K562 (cell line): Measurements from ENCODE around the gene ITK. TPM values are rescaled to one million over a fixed set of nuclear protein-coding genes. Genes with fewer than 3 reads are reported as not detected.

ENCODE experiments used
- ATAC-seq: fragments of 200-7000 bp; cut with Tn5 transposase; 3 replicates; pipeline ENCODE4 v1.9.1; 2020; ENCODE audit warnings: moderate library complexity
- BruUV-seq: library from RNA; stranded (reverse); fragments of 400-500 nt; replicated peaks from 2 replicates; lab custom pipeline; 2021; lab: Mats Ljungman, UMichigan
- CTCF ChIA-PET: fragments of 300-600 bp; formaldehyde crosslinking; extraction: SDS; loops from one replicate; lab custom pipeline; 2021; ENCODE audit warnings: low intra/inter-chr PET ratio; lab: Yijun Ruan, JAX
- POLR2A ChIA-PET: fragments of 300-600, 350-650 bp; sonication (Branson Sonifier 250); formaldehyde crosslinking; extraction: SDS; loops from one replicate; lab custom pipeline; 2021; ENCODE audit warnings: antibody characterized with exemption, inconsistent platforms; lab: Yijun Ruan, JAX
- DNase-seq, 4 experiments: peaks; one replicate each; pipeline versions ENCODE4 v3.0.0 to v3.0.0-alpha.2; 2011 to 2018; ENCODE audit warnings: low spot score in 3 of 4, mixed read lengths in 3 of 4; ENCODE audit errors: extremely low read depth in 1 of 4
- FAIRE-seq: peaks from 2 replicates; lab custom pipeline; 2011; peaks lifted over from hg19 to GRCh38; lab: Jason Lieb, UNC
- H2AFZ ChIP-seq: 2 replicates; pipeline ENCODE4 v1.6.0; 2011; ENCODE audit warnings: low read depth, low read length, control low read depth, inconsistent platforms
- H3K27ac ChIP-seq: fragments of 200-600 bp; 3 replicates; pipeline ENCODE4 v1.8.0; 2011; ENCODE audit warnings: low read depth, mild to moderate bottlenecking, control low read depth, inconsistent platforms, low read length, moderate library complexity, mixed read lengths; ENCODE audit errors: extremely low read depth
- H3K27me3 ChIP-seq, 2 experiments: fragments of 300-600 bp in 1 of 2; 2 replicates in 1 of 2; 3 replicates in 1 of 2; pipeline versions ENCODE4 v1.6.0 to v1.8.0; 2011; ENCODE audit warnings: inconsistent platforms in 2 of 2, low read length in 2 of 2, mild to moderate bottlenecking in 1 of 2, mixed read lengths in 1 of 2, moderate library complexity in 1 of 2; ENCODE audit not compliant: control insufficient read depth in 2 of 2, insufficient read depth in 2 of 2
- H3K36me3 ChIP-seq: fragments of 300-600 bp; 3 replicates; pipeline ENCODE4 v1.8.0; 2011; ENCODE audit warnings: mild to moderate bottlenecking, low read length, inconsistent platforms; ENCODE audit not compliant: control insufficient read depth, insufficient read depth
- H3K4me1 ChIP-seq, 2 experiments: fragments of 200-600 bp in 1 of 2; replicated peaks in 1 of 2; 2 replicates in 1 of 2; 3 replicates in 1 of 2; pipeline versions ENCODE4 v1.5.1 to v1.8.0; 2011; ENCODE audit warnings: inconsistent platforms in 2 of 2, low read length in 2 of 2, mild to moderate bottlenecking in 1 of 2, mixed read lengths in 1 of 2, moderate library complexity in 1 of 2; ENCODE audit not compliant: control insufficient read depth in 2 of 2, insufficient read depth in 2 of 2
- H3K4me2 ChIP-seq: 2 replicates; pipeline ENCODE4 v1.6.1; 2011; ENCODE audit warnings: low read length, control low read depth, inconsistent platforms, mixed read lengths; ENCODE audit not compliant: insufficient read depth
- H3K4me3 ChIP-seq: fragments of 200-600 bp; sonication (generic), shearing (Covaris generic); 2 replicates; pipeline ENCODE4 v1.5.1; 2016; ENCODE audit warnings: control low read depth, inconsistent platforms
- H3K79me2 ChIP-seq: fragments of 200-600 bp; 3 replicates; pipeline ENCODE4 v1.8.0; 2011; ENCODE audit warnings: low read length, inconsistent platforms; ENCODE audit not compliant: control insufficient read depth, insufficient read depth
- H3K9ac ChIP-seq, 2 experiments: 2 replicates each; pipeline versions ENCODE4 v1.6.0 to v1.6.1; 2011; ENCODE audit warnings: low read depth in 2 of 2, low read length in 2 of 2, control low read depth in 1 of 2, inconsistent platforms in 1 of 2, mild to moderate bottlenecking in 1 of 2, mixed read lengths in 1 of 2; ENCODE audit not compliant: insufficient read depth in 1 of 2
- H3K9me1 ChIP-seq: one replicate; pipeline ENCODE4 v1.6.0; 2011; ENCODE audit warnings: inconsistent platforms, mild to moderate bottlenecking, low read length, moderate library complexity; ENCODE audit not compliant: control insufficient read depth, insufficient read depth
- H3K9me3 ChIP-seq: replicated peaks from 2 replicates; pipeline ENCODE4 v1.5.1; 2011; ENCODE audit warnings: low read depth, low read length, inconsistent platforms; ENCODE audit not compliant: control insufficient read depth, insufficient read depth
- H4K20me1 ChIP-seq: replicated peaks from 2 replicates; pipeline ENCODE4 v1.6.1; 2011; ENCODE audit warnings: low read length, inconsistent platforms, mixed read lengths; ENCODE audit not compliant: control insufficient read depth, insufficient read depth
- ATF1 ChIP-seq, 2 experiments: fragments of 450-650 bp in 1 of 2; IDR thresholded peaks; 2 replicates each; pipeline ENCODE4 v1.6.1; 2016; ENCODE audit warnings: missing compliant biosample characterization in 1 of 2, missing genetic modification characterization in 1 of 2
- CHD1 ChIP-seq: fragments of 200-600 bp; sonication (generic); IDR thresholded peaks from one replicate; pipeline ENCODE4 v1.6.1; 2012; ENCODE audit warnings: mild to moderate bottlenecking, moderate library complexity, low read length, inconsistent platforms
- ESRRA ChIP-seq: fragments of 450-650 bp; IDR thresholded peaks from 2 replicates; pipeline ENCODE4 v1.6.1; 2014; ENCODE audit warnings: low read depth, mild to moderate bottlenecking, moderate library complexity, borderline replicate concordance
- HNRNPH1 ChIP-seq: fragments of 200-400 bp; formaldehyde crosslinking; optimal IDR thresholded peaks from 2 replicates; pipeline ENCODE3; 2017; ENCODE audit warnings: low read depth, mild to moderate bottlenecking, low read length, moderate library complexity
- KDM4B ChIP-seq, 2 experiments: fragments of 450-650 bp in 1 of 2; sonication (generic) in 1 of 2; IDR thresholded peaks; 2 replicates each; pipeline ENCODE4 v1.6.1; 2016 to 2017; ENCODE audit warnings: borderline replicate concordance in 2 of 2, antibody characterized with exemption in 1 of 2, low read depth in 1 of 2, mild to moderate bottlenecking in 1 of 2
- KHSRP ChIP-seq: fragments of 450-650 bp; IDR thresholded peaks from 2 replicates; pipeline ENCODE4 v1.6.1; 2017
- MIER1 ChIP-seq: fragments of 450-650 bp; IDR thresholded peaks from 2 replicates; pipeline ENCODE4 v1.6.1; 2016; ENCODE audit warnings: antibody characterized with exemption, mild to moderate bottlenecking, low read depth
- RNF2 ChIP-seq: sonication (generic); IDR thresholded peaks from 2 replicates; pipeline ENCODE4 v1.6.1; 2016
- RUNX1 ChIP-seq: sonication (generic); IDR thresholded peaks from 2 replicates; pipeline ENCODE4 v1.6.1; 2016; ENCODE audit warnings: antibody characterized with exemption, low read depth
- SRSF7 ChIP-seq: fragments of 200-400 bp; formaldehyde crosslinking; optimal IDR thresholded peaks from 2 replicates; pipeline ENCODE3; 2017; ENCODE audit warnings: mild to moderate bottlenecking, low read depth, low read length
- TAF7 ChIP-seq: fragments of 450-650 bp; IDR thresholded peaks from 2 replicates; pipeline ENCODE4 v1.6.1; 2016; ENCODE audit warnings: missing genetic modification characterization, missing compliant biosample characterization
- TBL1XR1 ChIP-seq, 2 experiments: IDR thresholded peaks; 2 replicates each; pipeline ENCODE4 v1.6.1; 2012; ENCODE audit warnings: improper control_type of control experiment in 2 of 2, low read length in 2 of 2, mild to moderate bottlenecking in 1 of 2
- ZFP30 ChIP-seq: fragments of 250-450 bp; sonication (Bioruptor Pico); IDR thresholded peaks from 2 replicates; pipeline ENCODE4 v1.8.0; 2022; ENCODE audit warnings: moderate library complexity, mild to moderate bottlenecking, inconsistent platforms, borderline replicate concordance
- ZFX ChIP-seq: sonication (generic); formaldehyde crosslinking; IDR thresholded peaks from 2 replicates; pipeline ENCODE4 v1.8.0; 2022; ENCODE audit warnings: mild to moderate bottlenecking, missing genetic modification reagents, moderate library complexity
- ZNF12 ChIP-seq: sonication (generic); formaldehyde crosslinking; IDR thresholded peaks from 2 replicates; pipeline ENCODE4 v1.4.0; 2020; ENCODE audit warnings: mild to moderate bottlenecking, missing genetic modification reagents
- WGBS: fragments of 100-300 bp; shearing (Covaris generic); methylation state at CpG from one replicate; pipeline ENCODE4 v1.1.6; 2016; ENCODE audit warnings: low coverage, mixed read lengths; ENCODE audit not compliant: insufficient coverage; ENCODE audit errors: missing lambda C conversion rate; 5-methylcytosine and 5-hydroxymethylcytosine counted together
- in situ Hi-C: fragments of 300-500 bp; cut with MboI; formaldehyde crosslinking; loops from 4 replicates; pipeline ENCODE4 v1.15.0; 2018; ENCODE audit warnings: inconsistent platforms, mixed read lengths
- intact Hi-C: fragments of 100-400 bp; cut with micrococcal nuclease; formaldehyde crosslinking; loops from 2 replicates; pipeline ENCODE4 v1.14.2; 2022
- polyA plus RNA-seq, 8 experiments: library from polyadenylated mRNA; depleted of rRNA in 4 of 8; stranded (reverse) in 5 of 8; unstranded in 3 of 8; fragments of >200 nt; fragmentation: Nextera tagmentation in 2 of 8; fragmentation: Illumina TruSeq in 1 of 8; extraction: Ambion mirVana in 2 of 8; extraction: Trizol in 1 of 8; gene quantifications; 2 replicates each; pipeline versions ENCODE4 v1.2.1 to v1.2.3, GENCODE V29; 2011 to 2014; ENCODE audit warnings: inconsistent platforms in 1 of 8, missing spikeins in 1 of 8
- total RNA-seq, 7 experiments: library from RNA; depleted of rRNA in 6 of 7; stranded (reverse); fragments of >200 nt in 6 of 7; fragmentation: Illumina TruSeq in 2 of 7; extraction: Trizol in 2 of 7; gene quantifications; 2 replicates each; pipeline versions ENCODE4 v1.2.1 to v1.2.3, GENCODE V29; 2011 to 2021; ENCODE audit warnings: low replicate concordance in 1 of 7
- TF ChIP-seq, protein P1 (sequence below): sonication (generic); formaldehyde crosslinking; IDR thresholded peaks from 2 replicates; pipeline ENCODE4 v1.8.0; 2022; ENCODE audit warnings: missing genetic modification reagents, mild to moderate bottlenecking, borderline replicate concordance

The ITK gene
- total and polyA plus RNA-seq, 9 of the 15 experiments (the other 6 are each of a cell fraction or from before 2014, with no cell fraction given) = 0.04 to 0.75 TPM; not detected in 7

- H3K36me3 ChIP-seq = no peaks in the 10 kb centered on the region
- DNase-seq (no peak), FAIRE-seq (no peak), ATAC-seq (no peak)
- WGBS = 0% methylated on average over 4 of the region's 4 CpGs
- ChIA-PET POLR2A (no interaction called here), CTCF (no interaction called here)
- H3K79me2 ChIP-seq = no peaks in the 10 kb centered on the region
- TF ChIP-seq ZFP30 (CRISPR knock-in tag) (no peak), MIER1 (no peak), ESRRA (no peak), KHSRP (no peak), RNF2 (no peak), SRSF7 (no peak), KDM4B (IDR thresholded peaks at IDR 0.05; ENCODE audit: borderline replicate concordance in 2 of 2, low read depth in 1 of 2) (no peak), TBL1XR1 (IDR thresholded peaks at IDR 0.05; ENCODE audit: low read length in 2 of 2) (no peak)
- H4K20me1 ChIP-seq = no peaks in the 10 kb centered on the region
- no peak overlapping the region for H2AFZ ChIP-seq
- no peak overlapping the region for H3K4me3 ChIP-seq
- no peak overlapping the region for H3K4me2 ChIP-seq
- intact Hi-C loops (no loop called here), in situ Hi-C loops (no loop called here)
- H3K27me3 ChIP-seq = peaks cover 0 to 5% of the 10 kb centered on the region in 2 experiments; a peak in 1 of 5 replicates
- H3K9ac ChIP-seq = no peak overlapping the region
- H3K4me1 ChIP-seq = no peaks in the 10 kb centered on the region
- BruUV-seq = no TSS peak
- no peaks in the 10 kb centered on the region for H3K9me1 ChIP-seq
- H3K9me3 ChIP-seq = no peaks in the 10 kb centered on the region
- no peak overlapping the region for H3K27ac ChIP-seq
Measured at GRCh38 chr5:157201857-157202256, 21.2 kb downstream of the ITK start.

GRCh38 chr5:157203417-157203816 is 22.8 kb downstream of the ITK start:
- DNase-seq (no peak), FAIRE-seq (no peak), ATAC-seq (no peak)
- no peaks in the 10 kb centered on the region for H4K20me1 ChIP-seq
- H3K4me3 ChIP-seq = no peak overlapping the region
- H3K4me1 ChIP-seq = no peaks in the 10 kb centered on the region
- no peak overlapping the region for H2AFZ ChIP-seq
- WGBS = 0% methylated on average over 4 of the region's 4 CpGs
- POLR2A ChIA-PET = no interaction called here
- H3K4me2 ChIP-seq = no peak overlapping the region
- in situ Hi-C loops (no loop called here), intact Hi-C loops (no loop called here)
- no peak overlapping the region for H3K9ac ChIP-seq
- BruUV-seq = no TSS peak
- TF ChIP-seq HNRNPH1 = no peak
- TF ChIP-seq ZFX (CRISPR knock-in tag) = no peak
- no peak for TF ChIP-seq ATF1 (CRISPR knock-in tag; IDR thresholded peaks at IDR 0.05)
- TF ChIP-seq ATF1 (tag; IDR thresholded peaks at IDR 0.05) = no peak
- TF ChIP-seq CHD1 = no peak
- no peak for TF ChIP-seq TAF7 (tag)
- TF ChIP-seq, protein P1, sequence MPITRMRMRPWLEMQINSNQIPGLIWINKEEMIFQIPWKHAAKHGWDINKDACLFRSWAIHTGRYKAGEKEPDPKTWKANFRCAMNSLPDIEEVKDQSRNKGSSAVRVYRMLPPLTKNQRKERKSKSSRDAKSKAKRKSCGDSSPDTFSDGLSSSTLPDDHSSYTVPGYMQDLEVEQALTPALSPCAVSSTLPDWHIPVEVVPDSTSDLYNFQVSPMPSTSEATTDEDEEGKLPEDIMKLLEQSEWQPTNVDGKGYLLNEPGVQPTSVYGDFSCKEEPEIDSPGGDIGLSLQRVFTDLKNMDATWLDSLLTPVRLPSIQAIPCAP (CRISPR knock-in tag) = no peak
- no peak for TF ChIP-seq ZNF12
- no peak for TF ChIP-seq RUNX1
- TF ChIP-seq, all 486 proteins: peak for 0
- no peaks in the 10 kb centered on the region for H3K9me1 ChIP-seq
- H3K79me2 ChIP-seq = no peaks in the 10 kb centered on the region
- CTCF ChIA-PET = no interaction called here
- peaks cover 0 to 5% of the 10 kb centered on the region in 2 experiments; a peak in 1 of 5 replicates for H3K27me3 ChIP-seq
- H3K9me3 ChIP-seq = no peaks in the 10 kb centered on the region
- no peak overlapping the region for H3K27ac ChIP-seq
- no peaks in the 10 kb centered on the region for H3K36me3 ChIP-seq
